ENCODE measurements around the gene PTPRN2. TPM values are rescaled to one million over a fixed set of nuclear protein-coding genes. Genes with fewer than 3 reads are reported as not detected.

The PTPRN2 gene
- total and polyA plus RNA-seq, 7 donors: 0.47 to 0.82 (median 0.51) TPM

- no peaks in the 10 kb centered on the region for H3K36me3 ChIP-seq (ENCODE audit: insufficient read depth in 1 of 2, low read depth in 1 of 2)
- ATAC-seq (no peak), DNase-seq (no peak)
- no peak overlapping the region for H3K4me3 ChIP-seq
- no peak overlapping the region for H3K27ac ChIP-seq
- H3K27me3 ChIP-seq (ENCODE audit: insufficient read depth in 3 of 3, low read length in 2 of 3): peaks cover 0 to 4% (median 0%) of the 10 kb centered on the region in 3 donors
- 64 to 69% (median 68%) methylated on average over 13 of the region's 13 CpGs for WGBS, 3 donors
- no peak for TF ChIP-seq CTCF (IDR thresholded peaks at IDR 0.05)
- H3K4me1 ChIP-seq: no peaks in the 10 kb centered on the region
- intact Hi-C loops (cut with DNase I): no loop called here
- no peaks in the 10 kb centered on the region for H3K9me3 ChIP-seq
Measured at GRCh38 chr7:158409816-158410330, 177.8 kb downstream of the PTPRN2 start.

GRCh38 chr7:158409120-158409519 lies 178.5 kb downstream of the PTPRN2 start:
- H3K27me3 ChIP-seq (ENCODE audit: insufficient read depth in 3 of 3, low read length in 2 of 3): peaks cover 0 to 4% (median 0%) of the 10 kb centered on the region in 3 donors
- DNase-seq: no peak
- intact Hi-C loops (cut with DNase I): no loop called here
- H3K4me3 ChIP-seq: no peak overlapping the region
- H3K27ac ChIP-seq: no peak overlapping the region
- no peak for ATAC-seq
- H3K9me3 ChIP-seq: no peaks in the 10 kb centered on the region
- TF ChIP-seq CTCF (IDR thresholded peaks at IDR 0.05): no peak
- WGBS, 3 donors: 84 to 95% (median 85%) methylated on average over 5 of the region's 5 CpGs
- H3K4me1 ChIP-seq: no peaks in the 10 kb centered on the region
- H3K36me3 ChIP-seq (ENCODE audit: insufficient read depth in 1 of 2, low read depth in 1 of 2): no peaks in the 10 kb centered on the region

GRCh38 chr7:158408318-158408920 lies 179.2 kb downstream of the PTPRN2 start:
- Histone ChIP-seq H3K9me3 (no peaks in the 10 kb centered on the region), H3K27ac (no peak overlapping the region), H3K27me3 (ENCODE audit: insufficient read depth in 3 of 3, low read length in 2 of 3) (peaks cover 0 to 4% (median 0%) of the 10 kb centered on the region in 3 donors), H3K4me1 (no peaks in the 10 kb centered on the region), H3K4me3 (no peak overlapping the region), H3K36me3 (ENCODE audit: insufficient read depth in 1 of 2, low read depth in 1 of 2) (no peaks in the 10 kb centered on the region)
- WGBS, 3 donors: 74 to 75% (median 75%) methylated on average over 12 of the region's 12 CpGs
- no peak for TF ChIP-seq CTCF (IDR thresholded peaks at IDR 0.05)
- intact Hi-C loops (cut with DNase I): no loop called here
- no peak for ATAC-seq
- DNase-seq: no peak

GRCh38 chr7:158407581-158408317 lies 179.9 kb downstream of the PTPRN2 start:
- DNase-seq (no peak), ATAC-seq (no peak)
- Histone ChIP-seq H3K27me3 (ENCODE audit: insufficient read depth in 3 of 3, low read length in 2 of 3) (peaks cover 0 to 4% (median 0%) of the 10 kb centered on the region in 3 donors), H3K27ac (no peak overlapping the region), H3K9me3 (no peaks in the 10 kb centered on the region), H3K36me3 (ENCODE audit: insufficient read depth in 1 of 2, low read depth in 1 of 2) (no peaks in the 10 kb centered on the region), H3K4me1 (no peaks in the 10 kb centered on the region), H3K4me3 (no peak overlapping the region)
- TF ChIP-seq CTCF (IDR thresholded peaks at IDR 0.05): no peak
- 75 to 80% (median 78%) methylated on average over 16 to 17 of the region's 17 CpGs for WGBS, 3 donors
- intact Hi-C loops (cut with DNase I): no loop called here

Data from psoas muscle (tissue), 8 donors.